Liver (tissue), 9 donors: ENCODE measurements around the gene SLC25A26. TPM values are rescaled to one million over a fixed set of nuclear protein-coding genes. Genes with fewer than 3 reads are reported as not detected.

Source experiments
- DNase-seq: peaks from one replicate; pipeline ENCODE4 v3.0.0-alpha.2; 2017; ENCODE audit warnings: low spot score
- H3K27ac ChIP-seq, 2 donors: one replicate each; pipeline ENCODE4 v1.7.0; 2013; ENCODE audit warnings: inconsistent platforms in 2 of 2, low read length in 2 of 2, control low read depth in 1 of 2, low read depth in 1 of 2, mild to moderate bottlenecking in 1 of 2
- H3K27me3 ChIP-seq, 4 donors: one replicate each; pipeline versions ENCODE4 v1.6.1 to v1.7.0; 2013; ENCODE audit warnings: low read length in 3 of 4, inconsistent platforms in 1 of 4, mild to moderate bottlenecking in 1 of 4, moderate library complexity in 1 of 4; ENCODE audit not compliant: control insufficient read depth in 4 of 4, insufficient read depth in 4 of 4
- H3K36me3 ChIP-seq, 4 donors: one replicate each; pipeline versions ENCODE4 v1.6.1 to v1.7.0; 2013; ENCODE audit warnings: low read length in 3 of 4, mild to moderate bottlenecking in 3 of 4, low read depth in 1 of 4, moderate library complexity in 1 of 4; ENCODE audit not compliant: control insufficient read depth in 4 of 4, insufficient read depth in 3 of 4
- H3K4me1 ChIP-seq, 4 donors: one replicate each; pipeline versions ENCODE4 v1.6.1 to v1.7.0; 2013; ENCODE audit warnings: low read length in 3 of 4, mild to moderate bottlenecking in 3 of 4, moderate library complexity in 1 of 4; ENCODE audit not compliant: control insufficient read depth in 4 of 4, insufficient read depth in 4 of 4
- H3K4me3 ChIP-seq, 3 donors: one replicate each; pipeline versions ENCODE4 v1.6.1 to v1.7.0; 2013; ENCODE audit warnings: low read length in 3 of 3, control low read depth in 1 of 3, low read depth in 1 of 3, mild to moderate bottlenecking in 1 of 3
- H3K9ac ChIP-seq, 2 donors: one replicate each; pipeline ENCODE4 v1.7.0; 2013; ENCODE audit warnings: low read length in 2 of 2, mild to moderate bottlenecking in 2 of 2, moderate library complexity in 2 of 2, control low read depth in 1 of 2, low read depth in 1 of 2
- H3K9me3 ChIP-seq, 4 donors: one replicate each; pipeline versions ENCODE4 v1.6.1 to v1.7.0; 2013; ENCODE audit warnings: low read length in 3 of 4; ENCODE audit not compliant: control insufficient read depth in 4 of 4
- ATF3 ChIP-seq: IDR thresholded peaks from 2 replicates; pipeline ENCODE4 v1.6.1; 2016; ENCODE audit warnings: antibody characterized with exemption
- EGR1 ChIP-seq, 2 donors: IDR thresholded peaks; 2 replicates each; pipeline ENCODE4 v1.6.1; 2016 to 2018; ENCODE audit warnings: antibody characterized with exemption in 2 of 2, low read depth in 2 of 2
- FOXA1 ChIP-seq: IDR thresholded peaks from 2 replicates; pipeline ENCODE4 v1.6.1; 2016; ENCODE audit warnings: antibody characterized with exemption
- FOXA2 ChIP-seq: IDR thresholded peaks from 2 replicates; pipeline ENCODE4 v1.6.1; 2016; ENCODE audit warnings: antibody characterized with exemption
- HNF4A ChIP-seq, 2 donors: conservative IDR thresholded peaks; 2 replicates each; pipeline ENCODE4 v1.6.1; 2016; ENCODE audit warnings: antibody characterized with exemption in 2 of 2, mild to moderate bottlenecking in 2 of 2
- HNF4G ChIP-seq: IDR thresholded peaks from 2 replicates; pipeline ENCODE4 v1.6.1; 2016; ENCODE audit warnings: antibody characterized with exemption
- JUND ChIP-seq, 2 donors: IDR thresholded peaks; 2 replicates each; pipeline ENCODE4 v1.6.1; 2016; ENCODE audit warnings: antibody characterized with exemption in 2 of 2
- MAX ChIP-seq: IDR thresholded peaks from 2 replicates; pipeline ENCODE4 v1.6.1; 2016; ENCODE audit warnings: antibody characterized with exemption
- NR2F2 ChIP-seq: IDR thresholded peaks from 2 replicates; pipeline ENCODE4 v1.6.1; 2016; ENCODE audit warnings: antibody characterized with exemption
- REST ChIP-seq: IDR thresholded peaks from 2 replicates; pipeline ENCODE4 v1.6.1; 2016; ENCODE audit warnings: antibody characterized with exemption, mild to moderate bottlenecking
- RXRA ChIP-seq, 2 donors: IDR thresholded peaks; 2 replicates each; pipeline ENCODE4 v1.6.1; 2017 to 2018; ENCODE audit warnings: antibody characterized with exemption in 2 of 2, mild to moderate bottlenecking in 1 of 2
- SP1 ChIP-seq: IDR thresholded peaks from 2 replicates; pipeline ENCODE4 v1.6.1; 2018; ENCODE audit warnings: antibody characterized with exemption, mild to moderate bottlenecking
- TAF1 ChIP-seq: conservative IDR thresholded peaks from 2 replicates; pipeline ENCODE4 v1.6.1; 2016; ENCODE audit warnings: antibody characterized with exemption, mild to moderate bottlenecking
- YY1 ChIP-seq: IDR thresholded peaks from 2 replicates; pipeline ENCODE4 v1.6.1; 2016; ENCODE audit warnings: antibody characterized with exemption, mild to moderate bottlenecking
- ZBTB33 ChIP-seq: IDR thresholded peaks from 2 replicates; pipeline ENCODE4 v1.6.1; 2016; ENCODE audit warnings: antibody characterized with exemption
- WGBS: extraction: QIAGEN DNeasy Blood & Tissue Kit; methylation state at CpG from one replicate; pipeline ENCODE4 v1.1.7; 2013; 5-methylcytosine and 5-hydroxymethylcytosine counted together
- polyA plus RNA-seq, 2 donors: library from polyadenylated mRNA; stranded (reverse) in 1 of 2; unstranded in 1 of 2; fragments of 200-250 nt in 1 of 2; fragments of >200 nt in 1 of 2; fragmentation: Nextera tagmentation in 1 of 2; extraction: Ambion mirVana in 1 of 2; gene quantifications; one replicate each; pipeline versions ENCODE4 v1.2.1 to v1.2.3, GENCODE V29; 2013 to 2015
- total RNA-seq, 2 donors: library from RNA; depleted of rRNA; stranded (reverse); fragments of >200 nt; gene quantifications; one replicate each; pipeline ENCODE4 v1.2.3, GENCODE V29; 2014
- TF ChIP-seq, protein P1 (sequence below): fragments of 150-350 bp; IDR thresholded peaks from 2 replicates; pipeline ENCODE4 v1.5.1; 2017; ENCODE audit warnings: improper control_type of control experiment, low read depth, low read length; ENCODE audit not compliant: missing input control
- donor health status: healthy.
- donor health status: healthy.
- donor health status: healthy.
- donor health status: healthy.
- donor health status: healthy.

Gene SLC25A26
- total and polyA plus RNA-seq, 4 donors = 9.9 to 21.6 (median 12.8) TPM

- 75% methylated on average over 5 of the region's 5 CpGs for WGBS
- Histone ChIP-seq H3K27me3 (no peaks in the 10 kb centered on the region), H3K4me3 (no peak overlapping the region), H3K9me3 (no peaks in the 10 kb centered on the region), H3K9ac (no peak overlapping the region), H3K27ac (no peak overlapping the region), H3K36me3 (peaks cover 14 to 28% (median 20%) of the 10 kb centered on the region in 4 donors), H3K4me1 (no peaks in the 10 kb centered on the region)
- no peak for DNase-seq
- TF ChIP-seq JUND (IDR thresholded peaks at IDR 0.05) = no peak
- TF ChIP-seq HNF4G = no peak
- TF ChIP-seq, protein P1, sequence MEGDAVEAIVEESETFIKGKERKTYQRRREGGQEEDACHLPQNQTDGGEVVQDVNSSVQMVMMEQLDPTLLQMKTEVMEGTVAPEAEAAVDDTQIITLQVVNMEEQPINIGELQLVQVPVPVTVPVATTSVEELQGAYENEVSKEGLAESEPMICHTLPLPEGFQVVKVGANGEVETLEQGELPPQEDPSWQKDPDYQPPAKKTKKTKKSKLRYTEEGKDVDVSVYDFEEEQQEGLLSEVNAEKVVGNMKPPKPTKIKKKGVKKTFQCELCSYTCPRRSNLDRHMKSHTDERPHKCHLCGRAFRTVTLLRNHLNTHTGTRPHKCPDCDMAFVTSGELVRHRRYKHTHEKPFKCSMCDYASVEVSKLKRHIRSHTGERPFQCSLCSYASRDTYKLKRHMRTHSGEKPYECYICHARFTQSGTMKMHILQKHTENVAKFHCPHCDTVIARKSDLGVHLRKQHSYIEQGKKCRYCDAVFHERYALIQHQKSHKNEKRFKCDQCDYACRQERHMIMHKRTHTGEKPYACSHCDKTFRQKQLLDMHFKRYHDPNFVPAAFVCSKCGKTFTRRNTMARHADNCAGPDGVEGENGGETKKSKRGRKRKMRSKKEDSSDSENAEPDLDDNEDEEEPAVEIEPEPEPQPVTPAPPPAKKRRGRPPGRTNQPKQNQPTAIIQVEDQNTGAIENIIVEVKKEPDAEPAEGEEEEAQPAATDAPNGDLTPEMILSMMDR = no peak
- no peak for TF ChIP-seq EGR1 (IDR thresholded peaks at IDR 0.05; ENCODE audit: low read depth in 2 of 2)
- no peak for TF ChIP-seq FOXA1
- TF ChIP-seq SP1 = no peak
- no peak for TF ChIP-seq ZBTB33
- TF ChIP-seq HNF4A (conservative IDR thresholded peaks at IDR 0.05) = no peak
- no peak for TF ChIP-seq NR2F2
- TF ChIP-seq MAX = no peak
- no peak for TF ChIP-seq RXRA (IDR thresholded peaks at IDR 0.05)
- TF ChIP-seq YY1 = no peak
- no peak for TF ChIP-seq FOXA2
- TF ChIP-seq TAF1 = no peak
- TF ChIP-seq REST = no peak
- no peak for TF ChIP-seq ATF3
Measured at GRCh38 chr3:66415867-66416428, 195.1 kb downstream of the SLC25A26 start.
